IPS-18a (cell line): ENCODE data around the gene SLC9A9.

Experiments
- H3K27ac ChIP-seq: one replicate; pipeline ENCODE4 v1.5.1; 2013; ENCODE audit warnings: low read length
- H3K27me3 ChIP-seq: one replicate; pipeline ENCODE4 v1.6.1; 2013; ENCODE audit warnings: mild to moderate bottlenecking, low read length; ENCODE audit not compliant: control insufficient read depth, insufficient read depth
- H3K36me3 ChIP-seq: one replicate; pipeline ENCODE4 v1.6.1; 2013; ENCODE audit warnings: low read depth, low read length; ENCODE audit not compliant: control insufficient read depth
- H3K4me1 ChIP-seq: one replicate; pipeline ENCODE4 v1.6.1; 2013; ENCODE audit warnings: low read depth, low read length; ENCODE audit not compliant: control insufficient read depth
- H3K4me3 ChIP-seq: one replicate; pipeline ENCODE4 v1.5.1; 2013; ENCODE audit warnings: low read length
- H3K9ac ChIP-seq: one replicate; pipeline ENCODE4 v1.6.1; 2013; ENCODE audit warnings: mild to moderate bottlenecking, low read length, moderate library complexity
- H3K9me3 ChIP-seq: one replicate; pipeline ENCODE4 v1.6.1; 2013; ENCODE audit warnings: low read depth, low read length; ENCODE audit not compliant: control insufficient read depth

SLC9A9 gene

GRCh38 chr3:143354342-143354741 lies 493.9 kb downstream of the SLC9A9 start:
- no peaks in the 10 kb centered on the region for H3K36me3 ChIP-seq
- no peaks in the 10 kb centered on the region for H3K27me3 ChIP-seq
- no peak overlapping the region for H3K9ac ChIP-seq
- peaks cover 5% of the 10 kb centered on the region for H3K4me1 ChIP-seq
- no peak overlapping the region for H3K27ac ChIP-seq
- no peaks in the 10 kb centered on the region for H3K9me3 ChIP-seq
- no peak overlapping the region for H3K4me3 ChIP-seq

DNA sequence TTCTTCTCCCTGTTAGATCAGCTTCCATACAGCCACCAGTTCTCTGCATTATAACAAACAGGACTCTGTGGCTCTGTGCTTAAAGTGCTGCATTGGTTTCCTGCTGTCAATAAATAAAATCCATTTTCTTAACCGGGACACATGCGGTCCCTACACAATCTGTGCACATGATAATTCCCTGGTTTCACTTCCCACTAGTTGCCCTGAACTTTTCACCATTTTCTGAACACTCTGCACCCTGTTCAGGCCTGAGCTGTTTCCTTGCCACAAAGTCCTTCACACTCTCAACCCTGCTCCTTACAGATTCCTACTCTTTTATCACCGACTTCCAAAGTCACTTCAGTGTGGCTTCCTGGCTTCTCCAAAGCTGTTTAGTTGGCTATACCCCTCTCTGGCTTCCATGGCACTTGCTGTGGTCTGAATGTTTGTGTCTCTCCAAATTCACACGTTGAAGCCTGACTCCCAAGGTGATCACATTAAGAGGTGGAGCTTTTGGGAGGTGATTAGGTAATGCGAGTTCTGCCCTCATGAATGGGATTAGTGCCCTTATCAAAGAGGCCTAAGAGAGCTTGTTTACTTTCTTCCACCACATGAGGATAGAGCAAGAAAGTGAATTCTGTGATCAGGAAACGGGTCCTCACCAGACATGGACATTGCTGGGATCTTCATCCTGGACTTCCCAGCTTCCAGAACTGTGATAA lies 495.3 kb downstream of the SLC9A9 start:
- no peak overlapping the region for H3K27ac ChIP-seq
- H3K9ac ChIP-seq: no peak overlapping the region
- H3K36me3 ChIP-seq: no peaks in the 10 kb centered on the region
- peaks cover 5% of the 10 kb centered on the region for H3K4me1 ChIP-seq
- no peaks in the 10 kb centered on the region for H3K9me3 ChIP-seq
- no peak overlapping the region for H3K4me3 ChIP-seq
- H3K27me3 ChIP-seq: no peaks in the 10 kb centered on the region

- Histone ChIP-seq H3K27ac (no peak overlapping the region), H3K27me3 (no peaks in the 10 kb centered on the region), H3K4me1 (peaks cover 5% of the 10 kb centered on the region), H3K9me3 (no peaks in the 10 kb centered on the region), H3K9ac (no peak overlapping the region), H3K36me3 (no peaks in the 10 kb centered on the region), H3K4me3 (no peak overlapping the region)
These were observed 496.2 kb downstream of the SLC9A9 start for GRCh38 chr3:143351895-143352608.

GRCh38 chr3:143351354-143351753 lies 496.9 kb downstream of the SLC9A9 start:
- H3K36me3 ChIP-seq: no peaks in the 10 kb centered on the region
- peaks cover 5% of the 10 kb centered on the region for H3K4me1 ChIP-seq
- H3K4me3 ChIP-seq: no peak overlapping the region
- H3K27me3 ChIP-seq: no peaks in the 10 kb centered on the region
- H3K9me3 ChIP-seq: no peaks in the 10 kb centered on the region
- H3K27ac ChIP-seq: no peak overlapping the region
- no peak overlapping the region for H3K9ac ChIP-seq

DNA sequence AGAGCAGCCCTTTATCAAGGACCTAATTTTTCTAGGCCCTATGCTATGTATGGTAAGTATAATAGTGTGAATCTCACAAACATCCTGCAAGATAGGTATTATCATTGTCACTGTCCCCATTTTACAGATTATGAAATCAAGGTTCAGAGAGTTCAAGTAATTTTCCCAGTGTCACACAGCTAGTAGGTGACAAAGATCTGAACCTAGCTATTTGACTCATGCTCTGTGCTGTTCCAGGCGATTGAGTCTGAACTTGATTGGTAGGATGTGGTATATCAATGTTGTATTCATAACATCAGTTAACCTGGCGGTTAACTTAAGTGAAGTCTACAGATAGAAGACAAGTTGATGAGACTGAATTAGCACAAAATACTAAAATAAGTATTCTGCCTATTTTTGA lies 498.8 kb downstream of the SLC9A9 start:
- Histone ChIP-seq H3K27me3 (no peaks in the 10 kb centered on the region), H3K9me3 (no peaks in the 10 kb centered on the region), H3K36me3 (no peaks in the 10 kb centered on the region), H3K4me3 (no peak overlapping the region), H3K9ac (no peak overlapping the region), H3K4me1 (peaks cover 5% of the 10 kb centered on the region), H3K27ac (no peak overlapping the region)

DNA sequence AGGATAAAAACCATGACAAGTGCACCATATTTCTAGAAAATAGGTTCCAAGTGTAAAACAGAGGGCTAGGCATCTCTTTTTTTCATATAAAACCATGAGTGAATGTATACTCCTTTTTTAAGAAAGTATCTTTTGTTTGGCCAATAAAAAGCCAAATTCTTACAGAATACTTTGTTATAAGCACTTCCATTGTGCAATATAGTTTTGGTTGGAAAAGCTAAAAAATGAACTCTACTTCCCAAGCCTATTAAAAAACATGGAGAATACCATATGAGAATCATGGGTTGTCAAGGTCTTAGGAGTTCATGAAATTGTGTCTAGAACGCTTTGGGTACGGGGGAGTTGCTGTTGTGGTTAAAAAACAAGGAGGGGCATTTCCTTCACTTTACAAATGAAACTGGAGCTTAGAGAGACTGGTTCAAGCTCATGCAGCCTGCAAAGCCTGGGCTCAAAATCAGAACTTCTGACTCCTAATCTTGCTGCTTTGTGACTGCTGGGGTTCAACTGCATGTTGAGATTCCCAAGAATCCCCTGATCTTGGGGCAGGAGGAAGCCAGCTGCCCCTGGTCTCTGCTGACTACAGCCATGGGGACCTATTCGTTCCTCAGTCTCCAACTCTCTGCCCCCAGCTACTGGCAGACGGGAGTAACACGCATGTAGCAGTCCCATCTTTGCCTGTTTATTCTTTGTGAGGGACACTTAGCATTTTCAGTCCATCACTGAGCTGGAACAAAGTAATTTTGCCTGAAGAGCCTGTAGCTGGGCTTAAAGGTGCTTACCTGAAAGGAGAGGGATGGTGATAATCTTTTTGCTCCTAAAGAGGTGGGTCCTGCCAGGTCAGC lies 499.6 kb downstream of the SLC9A9 start:
- Histone ChIP-seq H3K27me3 (no peaks in the 10 kb centered on the region), H3K27ac (no peak overlapping the region), H3K9me3 (no peaks in the 10 kb centered on the region), H3K4me1 (peaks cover 5% of the 10 kb centered on the region), H3K9ac (no peak overlapping the region), H3K36me3 (no peaks in the 10 kb centered on the region), H3K4me3 (no peak overlapping the region)

GRCh38 chr3:143344516-143345165 lies 503.6 kb downstream of the SLC9A9 start:
- Histone ChIP-seq H3K27me3 (no peaks in the 10 kb centered on the region), H3K4me1 (no peaks in the 10 kb centered on the region), H3K27ac (no peak overlapping the region), H3K9ac (no peak overlapping the region), H3K4me3 (no peak overlapping the region), H3K9me3 (no peaks in the 10 kb centered on the region), H3K36me3 (no peaks in the 10 kb centered on the region)

DNA sequence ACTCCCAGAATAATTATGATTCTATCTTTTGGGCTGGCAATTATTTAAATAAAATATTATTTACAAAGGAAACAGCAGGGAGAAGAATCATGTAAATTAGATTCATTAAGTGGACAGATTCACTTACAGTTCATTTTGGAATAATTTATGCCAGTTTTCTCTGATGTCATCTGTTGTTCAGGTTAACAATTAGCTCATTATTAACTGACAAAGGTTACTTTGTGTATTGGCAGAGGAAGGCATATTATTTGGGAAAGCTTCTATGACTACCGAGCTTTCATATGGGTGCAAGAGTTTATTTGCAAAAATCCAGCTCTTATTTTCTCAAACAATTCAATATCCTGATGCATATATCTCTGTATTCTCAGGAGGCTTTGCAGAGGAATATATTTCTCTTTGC lies 504.3 kb downstream of the SLC9A9 start:
- Histone ChIP-seq H3K9ac (no peak overlapping the region), H3K4me1 (no peaks in the 10 kb centered on the region), H3K27me3 (no peaks in the 10 kb centered on the region), H3K36me3 (no peaks in the 10 kb centered on the region), H3K9me3 (no peaks in the 10 kb centered on the region), H3K27ac (no peak overlapping the region), H3K4me3 (no peak overlapping the region)

DNA sequence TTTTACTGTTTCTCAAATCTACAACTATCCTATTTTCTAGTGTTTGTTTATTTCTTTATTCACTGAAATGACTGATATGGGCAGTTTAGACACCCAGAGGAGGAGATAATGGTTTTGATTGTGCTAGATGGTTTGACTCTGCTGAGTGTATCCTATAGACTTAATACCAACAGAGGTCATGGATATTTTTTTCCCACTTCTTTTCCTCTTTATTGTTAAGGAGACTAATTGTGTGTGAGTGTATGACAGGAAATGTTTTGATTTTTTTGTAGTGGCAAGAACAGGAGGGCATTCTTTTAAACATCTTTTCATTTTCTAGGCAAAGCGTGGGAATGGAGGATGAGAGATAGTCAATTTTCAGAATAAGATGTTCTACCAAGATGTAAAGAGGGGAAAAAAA lies 505.2 kb downstream of the SLC9A9 start:
- Histone ChIP-seq H3K4me1 (no peaks in the 10 kb centered on the region), H3K9ac (no peak overlapping the region), H3K9me3 (no peaks in the 10 kb centered on the region), H3K36me3 (no peaks in the 10 kb centered on the region), H3K4me3 (no peak overlapping the region), H3K27me3 (no peaks in the 10 kb centered on the region), H3K27ac (no peak overlapping the region)

DNA sequence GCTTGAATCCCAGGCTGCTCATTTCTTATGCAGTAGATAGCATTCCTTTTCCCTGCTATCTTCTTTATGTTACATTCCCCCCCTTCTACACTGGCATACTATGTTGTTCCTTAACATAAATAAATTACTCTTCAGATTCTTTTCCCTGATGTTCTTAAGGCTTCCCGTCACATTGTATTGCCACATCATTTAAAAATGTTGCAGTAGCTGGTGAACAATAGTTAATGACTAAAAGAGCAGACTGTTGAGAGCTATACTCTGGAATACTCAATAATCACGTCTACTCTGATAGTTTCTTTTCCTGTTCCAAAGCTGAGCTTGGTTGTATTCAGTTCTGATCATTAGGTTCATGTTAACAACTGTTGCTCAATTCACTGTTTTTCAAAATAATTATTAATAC lies 508.8 kb downstream of the SLC9A9 start:
- H3K9me3 ChIP-seq: no peaks in the 10 kb centered on the region
- H3K27ac ChIP-seq: no peak overlapping the region
- H3K4me1 ChIP-seq: no peaks in the 10 kb centered on the region
- no peaks in the 10 kb centered on the region for H3K27me3 ChIP-seq
- no peaks in the 10 kb centered on the region for H3K36me3 ChIP-seq
- no peak overlapping the region for H3K9ac ChIP-seq
- no peak overlapping the region for H3K4me3 ChIP-seq

- Histone ChIP-seq H3K27me3 (no peaks in the 10 kb centered on the region), H3K27ac (no peak overlapping the region), H3K36me3 (no peaks in the 10 kb centered on the region), H3K4me3 (no peak overlapping the region), H3K9me3 (no peaks in the 10 kb centered on the region), H3K9ac (no peak overlapping the region), H3K4me1 (no peaks in the 10 kb centered on the region)
These were observed 510.9 kb downstream of the SLC9A9 start for GRCh38 chr3:143337387-143337786.
